Thyroid gland (tissue), 4 donors: ENCODE data around the gene SLC24A4. TPM values are rescaled to one million over a fixed set of nuclear protein-coding genes. Genes with fewer than 3 reads are reported as not detected.

Experiments
- DNase-seq, 2 donors: peaks; one replicate each; pipeline ENCODE4 v3.0.0-alpha.2; 2019
- H3K27ac ChIP-seq, 3 donors: fragments of 200-600 bp; sonication (generic); 1 replicate in 2 of 3; 2 replicates in 1 of 3; pipeline ENCODE4 v1.5.1; 2016 to 2019; ENCODE audit warnings: mild to moderate bottlenecking in 1 of 3, moderate library complexity in 1 of 3
- H3K27me3 ChIP-seq: fragments of 200-600 bp; sonication (generic); one replicate; pipeline ENCODE4 v1.5.1; 2019
- H3K36me3 ChIP-seq, 2 donors: fragments of 200-600 bp; sonication (generic); one replicate each; pipeline ENCODE4 v1.5.1; 2016 to 2019
- H3K4me1 ChIP-seq, 2 donors: fragments of 200-600 bp; sonication (generic); one replicate each; pipeline ENCODE4 v1.5.1; 2017 to 2019
- H3K4me3 ChIP-seq, 3 donors: fragments of 200-600 bp; sonication (generic); replicated peaks in 1 of 3; 1 replicate in 2 of 3; 2 replicates in 1 of 3; pipeline ENCODE4 v1.5.1; 2016; ENCODE audit warnings: mild to moderate bottlenecking in 1 of 3
- H3K9me3 ChIP-seq: fragments of 200-600 bp; sonication (generic); one replicate; pipeline ENCODE4 v1.5.1; 2017
- CTCF ChIP-seq, 6 experiments: fragments of 200-600 bp in 3 of 6; fragments of 450-650 bp in 3 of 6; sonication (generic) in 3 of 6; IDR thresholded peaks; one replicate each; pipeline ENCODE4 v1.5.1; 2016 to 2019; ENCODE audit warnings: antibody characterized with exemption in 6 of 6, mild to moderate bottlenecking in 2 of 6, inconsistent platforms in 1 of 6, moderate library complexity in 1 of 6
- POLR2A ChIP-seq, 2 donors: fragments of 450-650 bp; IDR thresholded peaks; one replicate each; pipeline ENCODE4 v1.6.1; 2017; ENCODE audit warnings: antibody characterized with exemption in 2 of 2, mild to moderate bottlenecking in 2 of 2, moderate library complexity in 1 of 2
- WGBS, 2 donors: methylation state at CpG; one replicate each; pipeline ENCODE4 v1.1.5; 2017; 5-methylcytosine and 5-hydroxymethylcytosine counted together
- intact Hi-C: fragments of 100-400 bp; cut with DNase I; formaldehyde crosslinking; loops from one replicate; pipeline ENCODE4 v1.15.1; 2023
- total RNA-seq, 4 donors: library from RNA; depleted of rRNA; stranded (reverse); fragments of >200 nt; gene quantifications; one replicate each; pipeline ENCODE4 v1.2.3, GENCODE V29; 2016

Gene SLC24A4
- total RNA-seq, 4 donors from 2014 or later, result 0.05 to 0.46 (median 0.19) TPM

- TF ChIP-seq POLR2A (IDR thresholded peaks at IDR 0.05) (no peak), CTCF (IDR thresholded peaks at IDR 0.05) (no peak)
- Histone ChIP-seq H3K27me3 (no peaks in the 10 kb centered on the region), H3K4me1 (no peaks in the 10 kb centered on the region), H3K36me3 (no peaks in the 10 kb centered on the region), H3K9me3 (no peaks in the 10 kb centered on the region), H3K27ac (no peak overlapping the region), H3K4me3 (no peak overlapping the region)
- no peak for DNase-seq
- 71 to 79% methylated on average over 1 of the region's 1 CpG for WGBS, 2 donors
- intact Hi-C loops, result no loop called here
These were observed 81.5 kb downstream of the SLC24A4 start for GRCh38 chr14:92404421-92404820.

- TF ChIP-seq CTCF (IDR thresholded peaks at IDR 0.05) (no peak), POLR2A (IDR thresholded peaks at IDR 0.05) (no peak)
- intact Hi-C loops, result no loop called here
These were observed 82.0 kb downstream of the SLC24A4 start for GRCh38 chr14:92404938-92405337.

GRCh38 chr14:92407410-92407809, 84.4 kb downstream of the SLC24A4 start:
- no peaks in the 10 kb centered on the region for H3K4me1 ChIP-seq
- no peak overlapping the region for H3K27ac ChIP-seq
- TF ChIP-seq POLR2A (IDR thresholded peaks at IDR 0.05) (no peak), CTCF (IDR thresholded peaks at IDR 0.05) (no peak)
- intact Hi-C loops, result no loop called here
- H3K4me3 ChIP-seq, result no peak overlapping the region
- no peaks in the 10 kb centered on the region for H3K27me3 ChIP-seq
- 69 to 73% methylated on average over 1 of the region's 1 CpG for WGBS, 2 donors
- H3K36me3 ChIP-seq, result no peaks in the 10 kb centered on the region
- DNase-seq, result no peak
- H3K9me3 ChIP-seq, result no peaks in the 10 kb centered on the region

More at GRCh38 chr14:92404938-92405337, 82.0 kb downstream of the SLC24A4 start:
- Histone ChIP-seq H3K4me1 (no peaks in the 10 kb centered on the region), H3K36me3 (no peaks in the 10 kb centered on the region), H3K27me3 (no peaks in the 10 kb centered on the region), H3K9me3 (no peaks in the 10 kb centered on the region), H3K27ac (no peak overlapping the region), H3K4me3 (no peak overlapping the region)
- DNase-seq, result no peak
- 92 to 94% methylated on average over 2 of the region's 2 CpGs for WGBS, 2 donors

- 77 to 80% methylated on average over 6 of the region's 6 CpGs for WGBS, 2 donors
- no peaks in the 10 kb centered on the region for H3K27me3 ChIP-seq
- no peak for DNase-seq
- no peaks in the 10 kb centered on the region for H3K9me3 ChIP-seq
- no peaks in the 10 kb centered on the region for H3K36me3 ChIP-seq
- intact Hi-C loops, result no loop called here
- H3K4me1 ChIP-seq, result no peaks in the 10 kb centered on the region
- no peak for TF ChIP-seq CTCF (IDR thresholded peaks at IDR 0.05)
- TF ChIP-seq POLR2A (IDR thresholded peaks at IDR 0.05), result no peak
- H3K27ac ChIP-seq, result peak overlapping the region in 1 of 3 donors; percentile 20
- no peak overlapping the region for H3K4me3 ChIP-seq
These were observed 86.1 kb downstream of the SLC24A4 start for GRCh38 chr14:92409043-92409442.

GRCh38 chr14:92411135-92411534, 88.2 kb downstream of the SLC24A4 start:
- Histone ChIP-seq H3K9me3 (no peaks in the 10 kb centered on the region), H3K27me3 (no peaks in the 10 kb centered on the region), H3K36me3 (no peaks in the 10 kb centered on the region), H3K27ac (no peak overlapping the region), H3K4me3 (no peak overlapping the region), H3K4me1 (no peaks in the 10 kb centered on the region)
- no peak for DNase-seq
- 73 to 75% methylated on average over 4 of the region's 4 CpGs for whole genome bisulfite sequencing, 2 donors
- no peak for TF ChIP-seq CTCF (IDR thresholded peaks at IDR 0.05)
- no peak for TF ChIP-seq POLR2A (IDR thresholded peaks at IDR 0.05)
- intact Hi-C loops, result no loop called here
